ENCODE data around the gene FGFBP1. TPM values are rescaled to one million over a fixed set of nuclear protein-coding genes. Genes with fewer than 3 reads are reported as not detected.

The FGFBP1 gene
- total and polyA plus RNA-seq, 9 of the 15 experiments (the other 6 are each of a cell fraction or from before 2014, with no cell fraction given), result not detected

DNA sequence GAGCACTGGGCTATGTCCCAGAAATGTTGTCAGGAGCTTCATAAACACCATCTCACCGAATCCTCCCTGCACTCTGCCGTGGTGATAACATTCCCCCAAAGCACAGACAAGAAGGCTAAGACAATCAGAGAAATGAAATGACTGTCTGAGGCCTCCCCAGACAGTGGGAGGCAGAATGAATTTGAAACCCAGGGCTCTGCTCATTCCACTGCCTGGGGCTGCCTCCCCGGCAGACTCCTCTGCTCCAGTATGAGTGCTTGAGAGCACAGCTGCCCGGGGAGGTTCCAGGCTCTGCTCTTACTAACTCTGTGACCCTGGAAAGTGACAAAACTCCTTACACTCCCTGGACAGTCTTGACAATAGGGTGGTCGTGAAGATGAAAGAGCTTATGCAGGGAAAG, 9.7 kb downstream of the FGFBP1 start:
- Histone ChIP-seq H3K9me1 (ENCODE audit: control insufficient read depth, insufficient read depth, low read length) (no peaks in the 10 kb centered on the region), H3K9ac (ENCODE audit: insufficient read depth in 1 of 2, low read depth in 2 of 2, low read length in 2 of 2) (no peak overlapping the region), H3K4me3 (no peak overlapping the region), H3K4me2 (ENCODE audit: insufficient read depth, low read length) (no peak overlapping the region), H3K79me2 (ENCODE audit: control insufficient read depth, insufficient read depth, low read length) (no peaks in the 10 kb centered on the region), H3K27me3 (ENCODE audit: control insufficient read depth in 2 of 2, insufficient read depth in 2 of 2, low read length in 2 of 2) (peaks cover 2 to 24% of the 10 kb centered on the region in 2 experiments; a peak in 4 of 5 replicates), H4K20me1 (replicated peaks; ENCODE audit: control insufficient read depth, insufficient read depth, low read length) (no peaks in the 10 kb centered on the region), H3K36me3 (ENCODE audit: control insufficient read depth, insufficient read depth, low read length) (no peaks in the 10 kb centered on the region), H3K9me3 (replicated peaks; ENCODE audit: control insufficient read depth, insufficient read depth, low read depth, low read length) (no peaks in the 10 kb centered on the region), H2AFZ (ENCODE audit: low read depth, low read length) (no peak overlapping the region), H3K4me1 (replicated peaks in 1 of 2; ENCODE audit: control insufficient read depth in 2 of 2, insufficient read depth in 2 of 2, low read length in 2 of 2) (no peaks in the 10 kb centered on the region), H3K27ac (ENCODE audit: extremely low read depth, low read depth, low read length) (no peak overlapping the region)
- 0% methylated on average over 5 of the region's 5 CpGs for WGBS (ENCODE audit: insufficient coverage, low coverage, missing lambda C conversion rate)
- FAIRE-seq (no peak), ATAC-seq (no peak), DNase-seq (ENCODE audit: extremely low read depth in 1 of 4, low spot score in 3 of 4) (no peak)
- ChIA-PET POLR2A (interaction anchor here (0.6 kb wide), 1 partner anchor 74 kb away, joined by 3 read pairs; no protein-coding TSS in a partner anchor), CTCF (ENCODE audit: low intra/inter-chr PET ratio) (no interaction called here)
- in situ Hi-C loops (cut with MboI), result no loop called here
- intact Hi-C loops (cut with micrococcal nuclease), result no loop called here
- no peak for TF ChIP-seq NFIC (IDR thresholded peaks at IDR 0.05)
- BruUV-seq (replicated peaks), result no TSS peak

DNA sequence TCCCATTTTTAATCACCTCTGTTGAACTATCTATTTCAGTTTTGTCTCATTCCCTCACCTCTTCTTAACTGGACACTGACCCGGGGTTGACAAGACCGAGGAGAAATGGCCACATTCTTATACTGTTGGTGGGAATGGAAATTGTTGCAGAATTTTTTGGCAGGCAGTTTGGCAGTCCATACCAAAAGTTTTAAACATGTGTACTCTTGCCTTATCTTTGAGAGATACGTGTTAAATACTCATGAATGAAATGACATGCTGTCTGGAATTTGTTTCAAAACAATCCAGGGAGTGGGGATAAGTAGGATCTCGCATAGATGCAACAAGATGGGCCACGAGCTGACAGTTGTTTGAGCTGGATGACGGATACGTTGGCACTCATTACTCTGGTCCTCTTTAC, 12.1 kb downstream of the FGFBP1 start:
- CTCF ChIA-PET (ENCODE audit: low intra/inter-chr PET ratio), result no interaction called here
- FAIRE-seq (no peak), DNase-seq (ENCODE audit: extremely low read depth in 1 of 4, low spot score in 3 of 4) (no peak), ATAC-seq (no peak)
- no peaks in the 10 kb centered on the region for H3K9me1 ChIP-seq (ENCODE audit: control insufficient read depth, insufficient read depth, low read length)
- H3K9ac ChIP-seq (ENCODE audit: insufficient read depth in 1 of 2, low read depth in 2 of 2, low read length in 2 of 2), result no peak overlapping the region
- H3K4me1 ChIP-seq (replicated peaks in 1 of 2; ENCODE audit: control insufficient read depth in 2 of 2, insufficient read depth in 2 of 2, low read length in 2 of 2), result no peaks in the 10 kb centered on the region
- H3K27ac ChIP-seq (ENCODE audit: extremely low read depth, low read depth, low read length), result no peak overlapping the region
- no peaks in the 10 kb centered on the region for H3K9me3 ChIP-seq (replicated peaks; ENCODE audit: control insufficient read depth, insufficient read depth, low read depth, low read length)
- in situ Hi-C loops (cut with MboI) (no loop called here), intact Hi-C loops (cut with micrococcal nuclease) (no loop called here)
- peaks cover 0 to 27% of the 10 kb centered on the region in 2 experiments; a peak in 4 of 5 replicates for H3K27me3 ChIP-seq (ENCODE audit: control insufficient read depth in 2 of 2, insufficient read depth in 2 of 2, low read length in 2 of 2)
- H3K79me2 ChIP-seq (ENCODE audit: control insufficient read depth, insufficient read depth, low read length), result no peaks in the 10 kb centered on the region
- H3K4me3 ChIP-seq, result no peak overlapping the region
- TF ChIP-seq, protein P1, sequence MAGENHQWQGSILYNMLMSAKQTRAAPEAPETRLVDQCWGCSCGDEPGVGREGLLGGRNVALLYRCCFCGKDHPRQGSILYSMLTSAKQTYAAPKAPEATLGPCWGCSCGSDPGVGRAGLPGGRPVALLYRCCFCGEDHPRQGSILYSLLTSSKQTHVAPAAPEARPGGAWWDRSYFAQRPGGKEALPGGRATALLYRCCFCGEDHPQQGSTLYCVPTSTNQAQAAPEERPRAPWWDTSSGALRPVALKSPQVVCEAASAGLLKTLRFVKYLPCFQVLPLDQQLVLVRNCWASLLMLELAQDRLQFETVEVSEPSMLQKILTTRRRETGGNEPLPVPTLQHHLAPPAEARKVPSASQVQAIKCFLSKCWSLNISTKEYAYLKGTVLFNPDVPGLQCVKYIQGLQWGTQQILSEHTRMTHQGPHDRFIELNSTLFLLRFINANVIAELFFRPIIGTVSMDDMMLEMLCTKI (IDR thresholded peaks at IDR 0.05; ENCODE audit: partially characterized antibody), result no peak
- TF ChIP-seq ZNF57 (CRISPR knock-in tag; IDR thresholded peaks at IDR 0.05), result no peak
- TF ChIP-seq SETDB1 (IDR thresholded peaks at IDR 0.05; ENCODE audit: low read length), result no peak
- TF ChIP-seq NR2F6 (CRISPR knock-in tag; IDR thresholded peaks at IDR 0.05), result no peak
- H4K20me1 ChIP-seq (replicated peaks; ENCODE audit: control insufficient read depth, insufficient read depth, low read length), result no peaks in the 10 kb centered on the region
- POLR2A ChIA-PET, result no interaction called here
- 5% methylated on average over 7 of the region's 7 CpGs for WGBS (ENCODE audit: insufficient coverage, low coverage, missing lambda C conversion rate)
- H3K4me2 ChIP-seq (ENCODE audit: insufficient read depth, low read length), result no peak overlapping the region
- no TSS peak for BruUV-seq (replicated peaks)
- no peak overlapping the region for H2AFZ ChIP-seq (ENCODE audit: low read depth, low read length)
- H3K36me3 ChIP-seq (ENCODE audit: control insufficient read depth, insufficient read depth, low read length), result no peaks in the 10 kb centered on the region
